Measurements from ENCODE around the gene ASTE1. TPM values are rescaled to one million over a fixed set of nuclear protein-coding genes. Genes with fewer than 3 reads are reported as not detected.

ASTE1 gene
- total RNA-seq, 1 experiment from 2014 or later: 2.9 TPM

DNA sequence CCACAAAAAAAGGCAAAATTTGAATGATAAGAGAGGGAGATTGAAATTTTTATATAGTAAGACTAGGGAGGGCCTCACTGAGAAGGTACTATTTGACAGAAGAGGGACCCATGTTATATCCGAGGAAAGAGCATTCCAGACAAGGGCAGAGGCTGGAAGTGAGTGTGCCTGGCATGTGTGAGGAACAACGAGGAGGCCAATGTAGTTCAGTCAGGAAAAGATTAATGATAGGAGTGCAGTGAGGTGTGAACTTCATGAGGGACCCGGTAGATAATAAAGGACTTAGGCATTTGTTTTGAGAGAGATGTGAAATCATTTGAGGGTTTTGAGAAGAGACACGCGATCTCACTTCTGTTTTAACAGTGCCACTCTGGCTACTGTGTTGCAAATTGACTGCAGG lies 36.3 kb downstream of the ASTE1 start:
- DNase-seq: no peak
- H3K9ac ChIP-seq (ENCODE audit: low read length): no peak overlapping the region
- H3K9me2 ChIP-seq (replicated peaks; ENCODE audit: low read length): no peaks in the 10 kb centered on the region
- ChIA-PET CTCF (no interaction called here), POLR2A (ENCODE audit: unreplicated experiment) (no interaction called here)
- H3K79me2 ChIP-seq (ENCODE audit: low read length): no peaks in the 10 kb centered on the region
- no peaks in the 10 kb centered on the region for H3K9me3 ChIP-seq (ENCODE audit: low read length)
- no peaks in the 10 kb centered on the region for H3K27me3 ChIP-seq (ENCODE audit: low read length)
- no peak overlapping the region for H3K4me2 ChIP-seq (ENCODE audit: low read length)
- no peaks in the 10 kb centered on the region for H4K20me1 ChIP-seq (ENCODE audit: low read length)
- H3K27ac ChIP-seq (ENCODE audit: low read length): no peak overlapping the region
- 0 out of 2 replicates have a peak, but pooled peaks cover 5% of the 10 kb centered on the region for H3K36me3 ChIP-seq (ENCODE audit: low read depth, low read length)
- no TSS peak for BruUV-seq (replicated peaks)
- H3K4me1 ChIP-seq (ENCODE audit: insufficient read depth, low read length): no peaks in the 10 kb centered on the region
- no peak overlapping the region for H3K4me3 ChIP-seq (ENCODE audit: low read length)
- H2AFZ ChIP-seq (ENCODE audit: low read length): no peak overlapping the region
- TF ChIP-seq EZH2phosphoT487 (IDR thresholded peaks at IDR 0.05; ENCODE audit: borderline replicate concordance, low read length): no peak
- no peak for TF ChIP-seq EZH2 (IDR thresholded peaks at IDR 0.05; ENCODE audit: low read length, unreplicated experiment)
- TF ChIP-seq, protein P1, sequence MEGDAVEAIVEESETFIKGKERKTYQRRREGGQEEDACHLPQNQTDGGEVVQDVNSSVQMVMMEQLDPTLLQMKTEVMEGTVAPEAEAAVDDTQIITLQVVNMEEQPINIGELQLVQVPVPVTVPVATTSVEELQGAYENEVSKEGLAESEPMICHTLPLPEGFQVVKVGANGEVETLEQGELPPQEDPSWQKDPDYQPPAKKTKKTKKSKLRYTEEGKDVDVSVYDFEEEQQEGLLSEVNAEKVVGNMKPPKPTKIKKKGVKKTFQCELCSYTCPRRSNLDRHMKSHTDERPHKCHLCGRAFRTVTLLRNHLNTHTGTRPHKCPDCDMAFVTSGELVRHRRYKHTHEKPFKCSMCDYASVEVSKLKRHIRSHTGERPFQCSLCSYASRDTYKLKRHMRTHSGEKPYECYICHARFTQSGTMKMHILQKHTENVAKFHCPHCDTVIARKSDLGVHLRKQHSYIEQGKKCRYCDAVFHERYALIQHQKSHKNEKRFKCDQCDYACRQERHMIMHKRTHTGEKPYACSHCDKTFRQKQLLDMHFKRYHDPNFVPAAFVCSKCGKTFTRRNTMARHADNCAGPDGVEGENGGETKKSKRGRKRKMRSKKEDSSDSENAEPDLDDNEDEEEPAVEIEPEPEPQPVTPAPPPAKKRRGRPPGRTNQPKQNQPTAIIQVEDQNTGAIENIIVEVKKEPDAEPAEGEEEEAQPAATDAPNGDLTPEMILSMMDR (conservative IDR thresholded peaks at IDR 0.05; ENCODE audit: low read depth, low read length): no peak
- intact Hi-C loops (cut with micrococcal nuclease): no loop called here
- no peak for ATAC-seq
- H3F3A ChIP-seq (ENCODE audit: low read length, unreplicated experiment): no peaks in the 10 kb centered on the region

DNA sequence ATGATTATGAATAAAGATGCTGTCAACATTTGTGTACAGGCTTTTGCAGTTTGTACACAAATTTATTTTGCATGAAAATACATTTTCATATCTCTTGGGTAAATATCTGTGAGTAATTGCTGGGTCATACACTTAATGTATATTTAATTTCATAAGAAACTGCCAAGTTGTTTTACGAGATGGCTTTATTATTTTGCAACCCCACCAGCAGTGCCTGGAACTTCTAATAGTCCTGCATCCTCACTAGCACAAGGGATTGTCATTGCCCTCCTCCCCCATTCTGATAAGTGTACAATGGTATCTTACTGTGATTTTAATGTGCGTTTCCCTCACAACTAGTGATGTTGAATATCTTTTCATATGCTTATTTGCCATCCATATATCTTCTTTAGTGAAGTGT lies 45.2 kb downstream of the ASTE1 start:
- H3K4me1 ChIP-seq (ENCODE audit: insufficient read depth, low read length): peaks cover 16% of the 10 kb centered on the region
- no peaks in the 10 kb centered on the region for H3K79me2 ChIP-seq (ENCODE audit: low read length)
- H3K27me3 ChIP-seq (ENCODE audit: low read length): no peaks in the 10 kb centered on the region
- peak overlapping the region; percentile 37; the same call in 1 of the 2 replicates for H3K27ac ChIP-seq (ENCODE audit: low read length)
- no peak overlapping the region for H2AFZ ChIP-seq (ENCODE audit: low read length)
- H3K9me2 ChIP-seq (replicated peaks; ENCODE audit: low read length): no peaks in the 10 kb centered on the region
- no peak overlapping the region for H3K9ac ChIP-seq (ENCODE audit: low read length)
- peak; percentile 88 for ATAC-seq
- peak; percentile 58 for DNase-seq
- H3K4me3 ChIP-seq (ENCODE audit: low read length): no peak overlapping the region
- BruUV-seq (replicated peaks): no TSS peak
- no peaks in the 10 kb centered on the region for H3K9me3 ChIP-seq (ENCODE audit: low read length)
- ChIA-PET POLR2A (ENCODE audit: unreplicated experiment) (no interaction called here), CTCF (no interaction called here)
- TF ChIP-seq EZH2phosphoT487 (IDR thresholded peaks at IDR 0.05; ENCODE audit: borderline replicate concordance, low read length) (no peak), EZH2 (IDR thresholded peaks at IDR 0.05; ENCODE audit: low read length, unreplicated experiment) (no peak)
- TF ChIP-seq, protein P1 (conservative IDR thresholded peaks at IDR 0.05; ENCODE audit: low read depth, low read length): no peak
- no peak overlapping the region for H3K4me2 ChIP-seq (ENCODE audit: low read length)
- intact Hi-C loops (cut with micrococcal nuclease): no loop called here
- H3K36me3 ChIP-seq (ENCODE audit: low read depth, low read length): no peaks in the 10 kb centered on the region; the same call in 1 of the 2 replicates
- no peaks in the 10 kb centered on the region for H4K20me1 ChIP-seq (ENCODE audit: low read length)
- no peaks in the 10 kb centered on the region for H3F3A ChIP-seq (ENCODE audit: low read length, unreplicated experiment)

DNA sequence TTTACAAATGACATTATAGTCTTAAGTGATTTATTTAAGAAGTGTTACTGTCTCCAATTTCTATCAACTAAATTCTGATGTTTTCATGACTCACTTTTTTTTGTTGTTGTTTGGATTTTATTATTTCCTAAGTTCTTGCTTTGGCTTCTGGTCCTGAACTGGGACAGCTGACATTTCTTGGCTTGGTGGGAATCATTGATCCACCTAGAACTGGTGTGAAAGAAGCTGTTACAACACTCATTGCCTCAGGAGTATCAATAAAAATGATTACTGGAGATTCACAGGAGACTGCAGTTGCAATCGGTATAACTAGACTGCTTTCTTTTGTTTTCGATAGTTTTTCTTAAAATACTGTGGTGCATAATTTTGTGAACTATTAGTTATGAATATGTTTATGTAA lies 47.5 kb downstream of the ASTE1 start:
- no peaks in the 10 kb centered on the region; the same call in 1 of the 2 replicates for H3K36me3 ChIP-seq (ENCODE audit: low read depth, low read length)
- H3K27me3 ChIP-seq (ENCODE audit: low read length): no peaks in the 10 kb centered on the region
- H3K4me3 ChIP-seq (ENCODE audit: low read length): no peak overlapping the region
- no peak overlapping the region for H3K9ac ChIP-seq (ENCODE audit: low read length)
- H3K4me1 ChIP-seq (ENCODE audit: insufficient read depth, low read length): peaks cover 16% of the 10 kb centered on the region
- no peaks in the 10 kb centered on the region for H3K79me2 ChIP-seq (ENCODE audit: low read length)
- POLR2A ChIA-PET (ENCODE audit: unreplicated experiment): no interaction called here
- H2AFZ ChIP-seq (ENCODE audit: low read length): no peak overlapping the region
- H3K27ac ChIP-seq (ENCODE audit: low read length): no peak overlapping the region
- DNase-seq: no peak
- no peaks in the 10 kb centered on the region for H4K20me1 ChIP-seq (ENCODE audit: low read length)
- TF ChIP-seq, protein P1 (conservative IDR thresholded peaks at IDR 0.05; ENCODE audit: low read depth, low read length): no peak
- TF ChIP-seq EZH2 (IDR thresholded peaks at IDR 0.05; ENCODE audit: low read length, unreplicated experiment): no peak
- TF ChIP-seq EZH2phosphoT487 (IDR thresholded peaks at IDR 0.05; ENCODE audit: borderline replicate concordance, low read length): no peak
- no peaks in the 10 kb centered on the region for H3F3A ChIP-seq (ENCODE audit: low read length, unreplicated experiment)
- no TSS peak for BruUV-seq (replicated peaks)
- intact Hi-C loops (cut with micrococcal nuclease): no loop called here
- H3K9me2 ChIP-seq (replicated peaks; ENCODE audit: low read length): no peaks in the 10 kb centered on the region
- CTCF ChIA-PET: no interaction called here
- ATAC-seq: no peak
- no peak overlapping the region for H3K4me2 ChIP-seq (ENCODE audit: low read length)
- no peaks in the 10 kb centered on the region for H3K9me3 ChIP-seq (ENCODE audit: low read length)

All from PC-3 (cell line).